Measurements from ENCODE around the gene UBA1. TPM values are rescaled to one million over a fixed set of nuclear protein-coding genes. Genes with fewer than 3 reads are reported as not detected.

Gene UBA1
- total RNA-seq, 2 experiments from 2014 or later: 243 to 246 TPM

GRCh38 chrX:47146121-47146935, 47.3 kb upstream of the UBA1 start:
- Mint-ChIP-seq H3K4me3 (peak overlapping the region; percentile 95), H3K4me1 (ENCODE audit: low read depth) (peaks cover 31% of the 10 kb centered on the region), H3K9me3 (no peaks in the 10 kb centered on the region), H3K27ac (peak overlapping the region; percentile 99), H3K36me3 (ENCODE audit: low read depth) (peaks cover 39% of the 10 kb centered on the region), H3K27me3 (no peaks in the 10 kb centered on the region)
- POLR2A ChIA-PET: no interaction called here
- no peak for ATAC-seq
- TF ChIP-seq CTCF (IDR thresholded peaks at IDR 0.05): no peak
- intact Hi-C loops (cut with micrococcal nuclease): no loop called here
- CTCF ChIA-PET: no interaction called here
- DNase-seq: no peak

GRCh38 chrX:47146936-47147859, 46.4 kb upstream of the UBA1 start:
- peaks cover 34% of the 10 kb centered on the region for H3K36me3 Mint-ChIP-seq (ENCODE audit: low read depth)
- CTCF ChIA-PET: interaction anchor here (1.1 kb wide), 1 partner anchor 116 kb away, joined by 3 read pairs; no protein-coding TSS in a partner anchor
- peak overlapping the region; percentile 69 for H3K27ac Mint-ChIP-seq
- H3K4me3 Mint-ChIP-seq: peak overlapping the region; percentile 95
- POLR2A ChIA-PET: no interaction called here
- intact Hi-C loops (cut with micrococcal nuclease): no loop called here
- TF ChIP-seq CTCF (IDR thresholded peaks at IDR 0.05): no peak
- H3K4me1 Mint-ChIP-seq (ENCODE audit: low read depth): peaks cover 27% of the 10 kb centered on the region
- H3K27me3 Mint-ChIP-seq: no peaks in the 10 kb centered on the region
- ATAC-seq (no peak), DNase-seq (no peak)
- H3K9me3 Mint-ChIP-seq: no peaks in the 10 kb centered on the region

- Mint-ChIP-seq H3K4me1 (ENCODE audit: low read depth) (peaks cover 18% of the 10 kb centered on the region), H3K27ac (peak overlapping the region; percentile 20), H3K9me3 (no peaks in the 10 kb centered on the region), H3K27me3 (no peaks in the 10 kb centered on the region), H3K4me3 (no peak overlapping the region), H3K36me3 (ENCODE audit: low read depth) (peaks cover 26% of the 10 kb centered on the region)
- CTCF ChIA-PET: no interaction called here
- DNase-seq (peak; percentile 37), ATAC-seq (no peak)
- POLR2A ChIA-PET: no interaction called here
- TF ChIP-seq CTCF (IDR thresholded peaks at IDR 0.05): no peak
- intact Hi-C loops (cut with micrococcal nuclease): no loop called here
Observed at GRCh38 chrX:47148946-47149345, 44.7 kb upstream of the UBA1 start.

- no peak for DNase-seq
- Mint-ChIP-seq H3K27me3 (no peaks in the 10 kb centered on the region), H3K4me3 (no peak overlapping the region), H3K27ac (peak overlapping the region; percentile 32), H3K9me3 (no peaks in the 10 kb centered on the region), H3K4me1 (ENCODE audit: low read depth) (peaks cover 18% of the 10 kb centered on the region), H3K36me3 (ENCODE audit: low read depth) (peaks cover 23% of the 10 kb centered on the region)
- CTCF ChIA-PET: no interaction called here
- TF ChIP-seq CTCF (IDR thresholded peaks at IDR 0.05): no peak
- intact Hi-C loops (cut with micrococcal nuclease): no loop called here
- no peak for ATAC-seq
- POLR2A ChIA-PET: no interaction called here
Observed at GRCh38 chrX:47151435-47151834, 42.2 kb upstream of the UBA1 start.
